Measurements from ENCODE around the gene TPM4.

DNA sequence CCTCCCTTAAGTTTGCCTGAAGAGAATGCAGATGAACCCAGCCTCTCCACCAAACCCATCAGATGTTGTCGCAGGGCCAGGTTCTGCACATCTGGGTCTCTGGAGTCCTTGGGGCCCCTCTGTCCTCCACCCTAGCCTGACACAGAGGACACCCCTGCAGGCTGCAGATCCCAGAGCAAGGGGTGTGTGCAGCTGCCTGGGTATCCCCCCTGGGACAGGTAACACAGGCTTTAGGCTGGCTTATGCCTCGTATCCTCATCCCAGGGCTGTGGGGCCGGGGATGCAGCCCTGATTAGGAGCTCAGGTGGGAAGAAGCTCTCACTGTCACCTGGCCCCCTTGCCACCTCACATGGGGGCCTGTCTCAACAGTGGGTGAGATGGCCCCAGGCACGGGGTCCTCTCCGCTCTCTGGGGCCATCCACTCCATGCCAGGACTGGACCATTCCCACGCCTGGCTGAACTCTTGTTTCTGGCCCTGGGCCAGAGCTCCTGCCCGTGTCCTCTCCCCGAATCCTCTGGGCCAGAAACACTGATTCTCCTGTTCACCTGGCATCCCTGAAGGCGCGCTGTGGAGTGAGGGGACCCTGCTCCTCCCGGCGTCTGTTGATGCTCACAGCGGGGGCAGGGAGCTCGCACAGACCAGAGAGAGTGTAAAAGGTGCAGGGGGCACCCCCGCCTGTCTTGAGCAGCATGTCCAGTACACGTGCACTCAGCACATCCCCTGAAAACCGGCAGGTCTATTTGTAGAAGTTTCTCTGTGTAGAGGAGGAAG, 38.7 kb upstream of the TPM4 start:
- TF ChIP-seq EP300 (IDR thresholded peaks at IDR 0.05; ENCODE audit: borderline replicate concordance), result no peak
- TF ChIP-seq, protein P1, sequence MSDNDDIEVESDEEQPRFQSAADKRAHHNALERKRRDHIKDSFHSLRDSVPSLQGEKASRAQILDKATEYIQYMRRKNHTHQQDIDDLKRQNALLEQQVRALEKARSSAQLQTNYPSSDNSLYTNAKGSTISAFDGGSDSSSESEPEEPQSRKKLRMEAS (IDR thresholded peaks at IDR 0.05), result no peak
